ENCODE results near the gene DPP7.

DPP7 gene

GRCh38 chr9:137160716-137161557, 46.4 kb upstream of the DPP7 start:
- no peak overlapping the region for H3K4me3 ChIP-seq (ENCODE audit: control insufficient read depth, low read depth, low read length)
- no peak for DNase-seq (ENCODE audit: low read depth)

GRCh38 chr9:137160054-137160425, 45.5 kb upstream of the DPP7 start:
- TF ChIP-seq, protein P1, sequence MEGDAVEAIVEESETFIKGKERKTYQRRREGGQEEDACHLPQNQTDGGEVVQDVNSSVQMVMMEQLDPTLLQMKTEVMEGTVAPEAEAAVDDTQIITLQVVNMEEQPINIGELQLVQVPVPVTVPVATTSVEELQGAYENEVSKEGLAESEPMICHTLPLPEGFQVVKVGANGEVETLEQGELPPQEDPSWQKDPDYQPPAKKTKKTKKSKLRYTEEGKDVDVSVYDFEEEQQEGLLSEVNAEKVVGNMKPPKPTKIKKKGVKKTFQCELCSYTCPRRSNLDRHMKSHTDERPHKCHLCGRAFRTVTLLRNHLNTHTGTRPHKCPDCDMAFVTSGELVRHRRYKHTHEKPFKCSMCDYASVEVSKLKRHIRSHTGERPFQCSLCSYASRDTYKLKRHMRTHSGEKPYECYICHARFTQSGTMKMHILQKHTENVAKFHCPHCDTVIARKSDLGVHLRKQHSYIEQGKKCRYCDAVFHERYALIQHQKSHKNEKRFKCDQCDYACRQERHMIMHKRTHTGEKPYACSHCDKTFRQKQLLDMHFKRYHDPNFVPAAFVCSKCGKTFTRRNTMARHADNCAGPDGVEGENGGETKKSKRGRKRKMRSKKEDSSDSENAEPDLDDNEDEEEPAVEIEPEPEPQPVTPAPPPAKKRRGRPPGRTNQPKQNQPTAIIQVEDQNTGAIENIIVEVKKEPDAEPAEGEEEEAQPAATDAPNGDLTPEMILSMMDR (IDR thresholded peaks at IDR 0.05; ENCODE audit: control insufficient read depth, insufficient read depth, low read depth, low read length, missing control alignments): no peak
- DNase-seq (ENCODE audit: low read depth): no peak
- no peak overlapping the region for H3K4me3 ChIP-seq (ENCODE audit: control insufficient read depth, low read depth, low read length)

More at GRCh38 chr9:137160716-137161557, 46.4 kb upstream of the DPP7 start:
- TF ChIP-seq, protein P1 (IDR thresholded peaks at IDR 0.05; ENCODE audit: control insufficient read depth, insufficient read depth, low read depth, low read length, missing control alignments): no peak

DNA sequence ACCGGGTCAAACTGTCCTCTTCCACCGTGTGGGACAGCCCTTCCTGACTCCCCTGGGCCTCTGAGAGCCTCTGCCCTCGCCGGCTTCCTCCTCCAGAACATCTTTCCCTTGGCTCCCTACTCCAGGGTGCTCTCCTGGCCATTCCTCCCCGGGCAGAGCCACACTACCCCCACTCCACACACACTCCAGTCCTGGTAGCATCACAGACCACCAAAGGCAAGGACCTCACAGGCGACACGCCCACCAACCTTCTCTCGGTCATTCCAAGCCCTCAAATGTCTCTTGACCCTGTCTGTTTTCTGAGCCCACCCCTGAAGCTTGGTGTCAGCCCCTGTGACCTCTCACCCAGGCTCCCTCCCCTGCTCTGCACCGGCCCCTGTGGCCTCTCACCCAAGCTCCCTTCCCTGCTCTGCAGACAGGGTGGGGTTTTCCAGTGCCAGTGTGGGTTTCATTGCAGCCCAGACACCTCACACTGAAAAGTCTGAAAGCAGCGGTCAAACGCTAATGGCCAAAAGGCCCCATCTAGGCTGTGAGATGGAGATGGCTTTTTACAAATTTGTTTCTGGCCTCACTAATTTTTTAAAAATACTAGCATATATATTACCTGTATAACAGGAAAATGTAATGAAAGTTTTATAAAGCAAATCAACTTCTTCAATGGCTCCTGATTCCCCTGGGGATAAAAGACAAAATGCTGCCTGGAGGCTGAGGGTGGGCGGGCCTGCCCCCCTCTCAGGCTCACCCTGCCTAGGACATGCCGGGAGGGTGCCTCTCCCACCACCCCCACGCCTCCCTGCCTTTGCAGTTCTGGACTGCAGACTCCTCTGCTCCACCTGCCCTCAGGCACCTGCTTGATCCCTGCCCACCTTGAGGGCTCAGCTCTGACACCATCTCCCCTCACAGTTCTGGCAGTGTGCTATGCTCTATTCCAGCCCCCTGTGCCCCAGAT, 44.8 kb upstream of the DPP7 start:
- no peak overlapping the region for H3K4me3 ChIP-seq (ENCODE audit: control insufficient read depth, low read depth, low read length)
- DNase-seq (ENCODE audit: low read depth): no peak
- TF ChIP-seq, protein P1 (IDR thresholded peaks at IDR 0.05; ENCODE audit: control insufficient read depth, insufficient read depth, low read depth, low read length, missing control alignments): no peak

- TF ChIP-seq, protein P1 (IDR thresholded peaks at IDR 0.05; ENCODE audit: control insufficient read depth, insufficient read depth, low read depth, low read length, missing control alignments): no peak
- DNase-seq (ENCODE audit: low read depth): no peak
- H3K4me3 ChIP-seq (ENCODE audit: control insufficient read depth, low read depth, low read length): no peak overlapping the region
Observed at GRCh38 chr9:137158625-137159024, 44.1 kb upstream of the DPP7 start.

GRCh38 chr9:137157618-137158415, 43.3 kb upstream of the DPP7 start:
- TF ChIP-seq, protein P1 (IDR thresholded peaks at IDR 0.05; ENCODE audit: control insufficient read depth, insufficient read depth, low read depth, low read length, missing control alignments): no peak
- H3K4me3 ChIP-seq (ENCODE audit: control insufficient read depth, low read depth, low read length): no peak overlapping the region
- DNase-seq (ENCODE audit: low read depth): no peak

Data from AG09309 (cell line).